ENCODE data around the gene ANKFN1. TPM values are rescaled to one million over a fixed set of nuclear protein-coding genes. Genes with fewer than 3 reads are reported as not detected.

Gene ANKFN1, protein sequence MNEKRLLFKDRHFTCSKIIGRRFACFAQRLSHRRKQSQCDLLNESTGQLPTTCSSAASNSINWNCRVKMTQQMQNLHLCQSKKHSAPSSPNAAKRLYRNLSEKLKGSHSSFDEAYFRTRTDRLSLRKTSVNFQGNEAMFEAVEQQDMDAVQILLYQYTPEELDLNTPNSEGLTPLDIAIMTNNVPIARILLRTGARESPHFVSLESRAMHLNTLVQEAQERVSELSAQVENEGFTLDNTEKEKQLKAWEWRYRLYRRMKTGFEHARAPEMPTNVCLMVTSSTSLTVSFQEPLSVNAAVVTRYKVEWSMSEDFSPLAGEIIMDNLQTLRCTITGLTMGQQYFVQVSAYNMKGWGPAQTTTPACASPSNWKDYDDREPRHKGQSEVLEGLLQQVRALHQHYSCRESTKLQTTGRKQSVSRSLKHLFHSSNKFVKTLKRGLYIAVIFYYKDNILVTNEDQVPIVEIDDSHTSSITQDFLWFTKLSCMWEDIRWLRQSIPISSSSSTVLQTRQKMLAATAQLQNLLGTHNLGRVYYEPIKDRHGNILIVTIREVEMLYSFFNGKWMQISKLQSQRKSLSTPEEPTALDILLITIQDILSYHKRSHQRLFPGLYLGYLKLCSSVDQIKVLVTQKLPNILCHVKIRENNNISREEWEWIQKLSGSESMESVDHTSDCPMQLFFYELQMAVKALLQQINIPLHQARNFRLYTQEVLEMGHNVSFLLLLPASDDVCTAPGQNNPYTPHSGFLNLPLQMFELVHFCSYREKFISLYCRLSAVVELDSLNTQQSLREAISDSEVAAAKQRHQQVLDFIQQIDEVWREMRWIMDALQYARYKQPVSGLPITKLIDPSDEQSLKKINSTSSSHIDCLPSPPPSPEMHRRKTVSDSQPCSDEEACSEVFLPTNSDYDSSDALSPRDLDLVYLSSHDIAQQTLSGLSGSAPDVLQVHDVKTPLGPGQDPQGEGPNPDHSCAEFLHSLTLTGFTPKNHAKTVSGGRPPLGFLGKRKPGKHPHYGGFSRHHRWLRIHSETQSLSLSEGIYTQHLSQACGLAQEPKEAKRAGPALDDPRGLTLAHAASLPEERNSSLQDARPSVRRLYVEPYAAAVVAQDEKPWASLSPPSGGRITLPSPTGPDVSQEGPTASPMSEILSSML
- not detected for total RNA-seq (2021; ENCODE audit: unreplicated experiment)
- polyA plus RNA-seq (2012; ENCODE audit: insufficient read length): not detected
- percentile 5 among the genes with signal in this experiment for Bru-seq, nascent RNA
- percentile 4 among the genes with signal in this experiment for BruChase-seq, experiment 1, labeled RNA remaining after a 2-hour chase
- BruChase-seq, experiment 2, labeled RNA remaining after a 6-hour chase: percentile 4 among the genes with signal in this experiment
- long read RNA-seq: 0 reads

DNA sequence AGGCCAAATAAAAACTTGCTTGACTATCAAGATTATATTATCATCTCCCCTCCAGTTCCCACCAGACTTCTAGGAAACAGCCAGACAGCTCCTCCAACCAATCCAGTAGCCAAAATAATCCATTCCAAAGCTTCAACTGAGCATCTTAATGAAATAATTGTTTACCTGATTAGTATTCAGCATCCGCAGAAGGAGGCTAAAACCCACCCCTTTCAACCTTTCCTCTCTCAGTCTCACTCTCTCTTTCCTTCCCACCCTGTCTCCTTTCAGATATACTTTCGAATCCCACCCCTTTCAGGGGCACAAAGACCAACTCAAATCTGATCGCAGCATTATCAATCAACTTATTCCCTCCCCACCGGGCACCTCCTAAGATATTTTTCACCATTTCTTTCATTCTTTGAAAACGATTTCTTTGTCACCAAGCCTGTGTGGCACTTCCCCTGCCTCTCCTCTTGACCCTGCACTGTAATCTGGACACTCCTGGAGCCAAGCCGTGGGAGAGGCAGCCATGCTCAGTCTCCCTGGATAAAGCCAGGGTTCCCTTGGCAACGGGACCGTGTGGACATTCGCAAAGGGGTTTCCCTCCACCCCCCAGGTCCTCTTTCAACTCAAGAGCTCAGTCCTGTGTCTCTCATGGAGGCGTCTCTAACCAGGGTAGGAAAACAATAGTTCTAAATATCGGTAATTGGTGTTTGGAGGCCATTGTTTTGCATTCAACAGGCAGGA is at the start of gene ANKFN1:
Gene ANKFN1 (plus strand): TSS at position 602 of the 729 bp plus-strand sequence. CDS start 59,193 bp downstream, outside the sequence.
- Histone ChIP-seq H3K4me3 (ENCODE audit: low read depth in 2 of 2, low read length in 2 of 2) (no peak within 1 kb of the TSS), H3K27me3 (ENCODE audit: control insufficient read depth, insufficient read depth, low read length) (no peaks in the 10 kb centered on the region), H3K27ac (ENCODE audit: low read length) (no peak within 1 kb of the TSS), H3K36me3 (ENCODE audit: control insufficient read depth, insufficient read depth, low read length) (no peaks in the 10 kb centered on the region), H3K4me1 (ENCODE audit: control insufficient read depth, insufficient read depth, low read length) (no peaks in the 10 kb centered on the region), H3K9me3 (ENCODE audit: control insufficient read depth, insufficient read depth, low read depth, low read length) (no peaks in the 10 kb centered on the region)
- ATAC-seq (no peak), DNase-seq (ENCODE audit: low read depth, low spot score) (no peak)
- intact Hi-C loops (cut with micrococcal nuclease; ENCODE audit: unreplicated experiment) (no loop called here), in situ Hi-C loops (cut with HindIII; ENCODE audit: low pct_unique_long_range_greater_than_20kb, low sequenced_read_pairs) (no loop called here)
- CTCF ChIA-PET: no interaction called here
- TF ChIP-seq TCF7L2 (IDR thresholded peaks at IDR 0.05; ENCODE audit: low read depth, low read length) (no peak), SIN3A (IDR thresholded peaks at IDR 0.05; ENCODE audit: borderline replicate concordance, insufficient read depth, low read depth, low read length) (no peak), POLR2AphosphoS5 (IDR thresholded peaks at IDR 0.05; ENCODE audit: low read depth, low read length) (no peak)
- TF ChIP-seq, protein P1, sequence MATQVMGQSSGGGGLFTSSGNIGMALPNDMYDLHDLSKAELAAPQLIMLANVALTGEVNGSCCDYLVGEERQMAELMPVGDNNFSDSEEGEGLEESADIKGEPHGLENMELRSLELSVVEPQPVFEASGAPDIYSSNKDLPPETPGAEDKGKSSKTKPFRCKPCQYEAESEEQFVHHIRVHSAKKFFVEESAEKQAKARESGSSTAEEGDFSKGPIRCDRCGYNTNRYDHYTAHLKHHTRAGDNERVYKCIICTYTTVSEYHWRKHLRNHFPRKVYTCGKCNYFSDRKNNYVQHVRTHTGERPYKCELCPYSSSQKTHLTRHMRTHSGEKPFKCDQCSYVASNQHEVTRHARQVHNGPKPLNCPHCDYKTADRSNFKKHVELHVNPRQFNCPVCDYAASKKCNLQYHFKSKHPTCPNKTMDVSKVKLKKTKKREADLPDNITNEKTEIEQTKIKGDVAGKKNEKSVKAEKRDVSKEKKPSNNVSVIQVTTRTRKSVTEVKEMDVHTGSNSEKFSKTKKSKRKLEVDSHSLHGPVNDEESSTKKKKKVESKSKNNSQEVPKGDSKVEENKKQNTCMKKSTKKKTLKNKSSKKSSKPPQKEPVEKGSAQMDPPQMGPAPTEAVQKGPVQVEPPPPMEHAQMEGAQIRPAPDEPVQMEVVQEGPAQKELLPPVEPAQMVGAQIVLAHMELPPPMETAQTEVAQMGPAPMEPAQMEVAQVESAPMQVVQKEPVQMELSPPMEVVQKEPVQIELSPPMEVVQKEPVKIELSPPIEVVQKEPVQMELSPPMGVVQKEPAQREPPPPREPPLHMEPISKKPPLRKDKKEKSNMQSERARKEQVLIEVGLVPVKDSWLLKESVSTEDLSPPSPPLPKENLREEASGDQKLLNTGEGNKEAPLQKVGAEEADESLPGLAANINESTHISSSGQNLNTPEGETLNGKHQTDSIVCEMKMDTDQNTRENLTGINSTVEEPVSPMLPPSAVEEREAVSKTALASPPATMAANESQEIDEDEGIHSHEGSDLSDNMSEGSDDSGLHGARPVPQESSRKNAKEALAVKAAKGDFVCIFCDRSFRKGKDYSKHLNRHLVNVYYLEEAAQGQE (IDR thresholded peaks at IDR 0.05; ENCODE audit: insufficient read depth in 1 of 2, low read depth in 2 of 2, low read length in 1 of 2): no peak
- TF ChIP-seq, protein P2, sequence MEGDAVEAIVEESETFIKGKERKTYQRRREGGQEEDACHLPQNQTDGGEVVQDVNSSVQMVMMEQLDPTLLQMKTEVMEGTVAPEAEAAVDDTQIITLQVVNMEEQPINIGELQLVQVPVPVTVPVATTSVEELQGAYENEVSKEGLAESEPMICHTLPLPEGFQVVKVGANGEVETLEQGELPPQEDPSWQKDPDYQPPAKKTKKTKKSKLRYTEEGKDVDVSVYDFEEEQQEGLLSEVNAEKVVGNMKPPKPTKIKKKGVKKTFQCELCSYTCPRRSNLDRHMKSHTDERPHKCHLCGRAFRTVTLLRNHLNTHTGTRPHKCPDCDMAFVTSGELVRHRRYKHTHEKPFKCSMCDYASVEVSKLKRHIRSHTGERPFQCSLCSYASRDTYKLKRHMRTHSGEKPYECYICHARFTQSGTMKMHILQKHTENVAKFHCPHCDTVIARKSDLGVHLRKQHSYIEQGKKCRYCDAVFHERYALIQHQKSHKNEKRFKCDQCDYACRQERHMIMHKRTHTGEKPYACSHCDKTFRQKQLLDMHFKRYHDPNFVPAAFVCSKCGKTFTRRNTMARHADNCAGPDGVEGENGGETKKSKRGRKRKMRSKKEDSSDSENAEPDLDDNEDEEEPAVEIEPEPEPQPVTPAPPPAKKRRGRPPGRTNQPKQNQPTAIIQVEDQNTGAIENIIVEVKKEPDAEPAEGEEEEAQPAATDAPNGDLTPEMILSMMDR (IDR thresholded peaks at IDR 0.05): no peak
- BruUV-seq (replicated peaks): no TSS peak
- POLR2A ChIA-PET: no interaction called here

DNA sequence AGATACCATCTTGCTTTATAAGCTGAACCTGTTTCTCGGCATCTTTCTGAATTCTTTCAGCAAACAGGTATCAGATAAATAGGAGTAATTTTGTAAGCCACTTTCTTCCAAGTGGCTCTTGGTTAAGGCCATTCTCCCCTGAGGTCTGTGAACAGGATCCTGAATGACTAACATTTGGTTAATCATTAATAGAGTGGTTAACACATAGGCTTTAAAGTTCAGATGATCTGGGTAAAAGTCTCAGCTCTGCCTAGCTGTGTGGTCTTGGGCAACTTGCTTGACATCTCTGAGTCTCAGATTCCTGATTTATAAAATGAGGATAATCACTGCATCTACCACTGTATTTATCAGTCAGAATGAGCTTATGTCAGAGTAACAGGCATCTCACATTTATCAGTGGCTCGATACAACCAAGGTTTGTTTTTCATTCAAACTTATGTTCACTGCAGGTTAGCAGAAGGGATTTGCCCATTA is 44.4 kb upstream of the ANKFN1 start:
- Histone ChIP-seq H3K4me1 (ENCODE audit: control insufficient read depth, insufficient read depth, low read length) (no peaks in the 10 kb centered on the region), H3K4me3 (ENCODE audit: low read depth in 2 of 2, low read length in 2 of 2) (no peak overlapping the region), H3K27me3 (ENCODE audit: control insufficient read depth, insufficient read depth, low read length) (no peaks in the 10 kb centered on the region), H3K27ac (ENCODE audit: low read length) (no peak overlapping the region), H3K9me3 (ENCODE audit: control insufficient read depth, insufficient read depth, low read depth, low read length) (no peaks in the 10 kb centered on the region), H3K36me3 (ENCODE audit: control insufficient read depth, insufficient read depth, low read length) (no peaks in the 10 kb centered on the region)
- intact Hi-C loops (cut with micrococcal nuclease; ENCODE audit: unreplicated experiment) (no loop called here), in situ Hi-C loops (cut with HindIII; ENCODE audit: low pct_unique_long_range_greater_than_20kb, low sequenced_read_pairs) (no loop called here)
- no peak for ATAC-seq
- no TSS peak for BruUV-seq (replicated peaks)
- POLR2A ChIA-PET: no interaction called here
- CTCF ChIA-PET: no interaction called here
- TF ChIP-seq SIN3A (IDR thresholded peaks at IDR 0.05; ENCODE audit: borderline replicate concordance, insufficient read depth, low read depth, low read length) (no peak), TCF7L2 (IDR thresholded peaks at IDR 0.05; ENCODE audit: low read depth, low read length) (no peak), POLR2AphosphoS5 (IDR thresholded peaks at IDR 0.05; ENCODE audit: low read depth, low read length) (no peak)
- TF ChIP-seq, protein P2 (IDR thresholded peaks at IDR 0.05): no peak
- DNase-seq (ENCODE audit: low read depth, low spot score): no peak
